HFF-Myc (cell line): ENCODE results near the gene LTF.

Experiments used
- DNase-seq: peaks from one replicate; pipeline ENCODE4 v3.0.0-alpha.2; 2011; ENCODE audit warnings: low read depth; ENCODE audit errors: extremely low read depth
- H3K4me3 ChIP-seq: replicated peaks from 2 replicates; pipeline ENCODE4 v1.5.1; 2011; ENCODE audit warnings: low read depth, mild to moderate bottlenecking, control low read depth, low read length
- CTCF ChIP-seq: IDR thresholded peaks from 2 replicates; pipeline ENCODE4 v1.5.1; 2012; ENCODE audit warnings: mild to moderate bottlenecking, low read depth, low read length, control low read depth; ENCODE audit errors: missing control alignments

The LTF gene

DNA sequence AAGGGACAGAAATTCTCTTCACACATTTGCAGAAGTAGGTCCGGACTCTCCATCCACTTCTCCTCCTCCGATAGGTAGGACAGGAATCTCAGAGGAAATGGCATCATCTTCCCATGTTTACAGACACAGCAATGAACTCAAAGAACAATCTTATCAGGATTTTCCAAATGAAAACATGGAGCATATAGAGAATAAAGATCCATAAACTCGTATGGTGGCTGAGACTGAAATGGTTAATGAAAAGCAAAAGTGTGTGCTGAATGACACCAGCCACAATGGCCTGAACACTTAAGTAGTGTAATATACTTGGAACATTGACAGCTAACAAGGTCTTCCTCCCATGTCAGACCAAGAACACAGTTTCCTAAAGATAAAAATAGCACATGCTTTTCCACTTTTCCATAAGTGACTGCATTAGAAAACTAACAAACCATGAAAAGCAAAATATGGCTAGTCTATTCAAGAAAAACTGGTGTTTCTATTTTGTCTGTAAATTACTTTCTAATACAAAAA lies 51.9 kb downstream of the LTF start:
- DNase-seq: no peak
- no peak for TF ChIP-seq CTCF
- no peak overlapping the region for H3K4me3 ChIP-seq

GRCh38 chr3:46411271-46411670 lies 53.4 kb downstream of the LTF start:
- no peak overlapping the region for H3K4me3 ChIP-seq
- DNase-seq: no peak
- no peak for TF ChIP-seq CTCF

DNA sequence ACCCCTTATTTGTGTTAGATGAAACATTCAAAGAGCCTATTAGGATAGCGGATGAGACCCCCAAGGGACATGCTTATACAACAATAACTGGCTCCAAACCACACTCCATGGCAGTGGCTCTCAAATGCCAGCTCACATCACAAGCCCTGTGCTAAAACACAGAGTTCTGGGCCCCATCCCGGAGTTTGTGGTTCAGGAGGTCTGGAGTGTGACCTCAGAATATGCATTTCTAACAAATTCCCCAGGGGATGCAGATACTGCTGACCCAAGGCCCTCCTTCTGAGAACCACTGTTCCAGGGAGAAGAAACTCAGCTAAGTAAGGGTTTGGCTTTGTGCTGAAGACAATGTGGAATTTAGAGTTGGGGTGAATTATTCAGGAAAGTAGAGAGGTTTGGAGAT lies 54.0 kb downstream of the LTF start:
- TF ChIP-seq CTCF: no peak
- DNase-seq: no peak
- H3K4me3 ChIP-seq: no peak overlapping the region

GRCh38 chr3:46409739-46410489 lies 54.8 kb downstream of the LTF start:
- DNase-seq: no peak
- no peak for TF ChIP-seq CTCF
- H3K4me3 ChIP-seq: no peak overlapping the region

DNA sequence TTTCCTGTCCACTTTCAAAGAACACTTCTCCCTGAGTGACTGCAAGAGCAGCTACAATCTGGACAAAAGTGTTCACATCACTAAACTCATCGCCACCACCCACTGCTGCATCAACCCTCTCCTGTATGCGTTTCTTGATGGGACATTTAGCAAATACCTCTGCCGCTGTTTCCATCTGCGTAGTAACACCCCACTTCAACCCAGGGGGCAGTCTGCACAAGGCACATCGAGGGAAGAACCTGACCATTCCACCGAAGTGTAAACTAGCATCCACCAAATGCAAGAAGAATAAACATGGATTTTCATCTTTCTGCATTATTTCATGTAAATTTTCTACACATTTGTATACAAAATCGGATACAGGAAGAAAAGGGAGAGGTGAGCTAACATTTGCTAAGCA lies 55.9 kb downstream of the LTF start:
- no peak for DNase-seq
- H3K4me3 ChIP-seq: no peak overlapping the region
- TF ChIP-seq CTCF: no peak

- H3K4me3 ChIP-seq: no peak overlapping the region
Measured at GRCh38 chr3:46407970-46408369, 56.7 kb downstream of the LTF start.

More at GRCh38 chr3:46407970-46408369, 56.7 kb downstream of the LTF start:
- DNase-seq: no peak
- no peak for TF ChIP-seq CTCF
